PC-3 (cell line): ENCODE measurements around the gene NPAS2. TPM values are rescaled to one million over a fixed set of nuclear protein-coding genes. Genes with fewer than 3 reads are reported as not detected.

Source experiments
- ATAC-seq: fragments of 200-7000 bp; cut with Tn5 transposase; 2 replicates; pipeline ENCODE4 v1.9.1; 2020; ENCODE audit warnings: mild to moderate bottlenecking, moderate library complexity
- BruUV-seq: library from RNA; stranded (reverse); fragments of 400-500 nt; replicated peaks from 2 replicates; lab custom pipeline; 2021; lab: Mats Ljungman, UMichigan
- CTCF ChIA-PET: fragments of 300-600 bp; sonication (Branson Sonifier 250); formaldehyde crosslinking; loops from one replicate; lab custom pipeline; 2022; ENCODE audit warnings: antibody characterized with exemption; lab: Charles Lee
- POLR2A ChIA-PET: fragments of 300-600 bp; sonication (Branson Sonifier 250); formaldehyde crosslinking; loops from one replicate; lab custom pipeline; 2022; ENCODE audit warnings: antibody characterized with exemption; ENCODE audit not compliant: unreplicated experiment; lab: Charles Lee
- DNase-seq: peaks from one replicate; pipeline ENCODE4 v3.0.0-alpha.2; 2015
- H2AFZ ChIP-seq: fragments of 300-600 bp; sonication (generic); 2 replicates; pipeline ENCODE4 v1.6.0; 2016; ENCODE audit warnings: antibody characterized with exemption, low read length
- H3F3A ChIP-seq: fragments of 300-600 bp; sonication (generic); one replicate; pipeline ENCODE4 v1.6.0; 2017; ENCODE audit warnings: antibody characterized with exemption, low read length, control low read depth, mild to moderate bottlenecking; ENCODE audit not compliant: unreplicated experiment
- H3K27ac ChIP-seq: fragments of 300-600 bp; sonication (generic); 2 replicates; pipeline ENCODE4 v1.5.1; 2016; ENCODE audit warnings: mild to moderate bottlenecking, low read length
- H3K27me3 ChIP-seq: fragments of 300-600 bp; sonication (generic); 2 replicates; pipeline ENCODE4 v1.6.1; 2016; ENCODE audit warnings: low read length, mixed read lengths
- H3K36me3 ChIP-seq: fragments of 300-600 bp; sonication (generic); 2 replicates; pipeline ENCODE4 v1.6.1; 2016; ENCODE audit warnings: low read depth, mixed run types, low read length, mixed read lengths
- H3K4me1 ChIP-seq: fragments of 300-600 bp; sonication (generic); 2 replicates; pipeline ENCODE4 v1.5.1; 2016; ENCODE audit warnings: low read length; ENCODE audit not compliant: insufficient read depth
- H3K4me2 ChIP-seq: fragments of 300-600 bp; sonication (generic); 2 replicates; pipeline ENCODE4 v1.6.0; 2016; ENCODE audit warnings: low read length
- H3K4me3 ChIP-seq: fragments of 300-600 bp; sonication (generic); 2 replicates; pipeline ENCODE4 v1.5.1; 2016; ENCODE audit warnings: mild to moderate bottlenecking, low read length, mixed read lengths
- H3K79me2 ChIP-seq: fragments of 300-600 bp; sonication (generic); 2 replicates; pipeline ENCODE4 v1.6.1; 2017; ENCODE audit warnings: low read length, mixed read lengths
- H3K9ac ChIP-seq: fragments of 300-600 bp; sonication (generic); 2 replicates; pipeline ENCODE4 v1.6.0; 2016; ENCODE audit warnings: mild to moderate bottlenecking, low read length
- H3K9me2 ChIP-seq: fragments of 300-600 bp; sonication (generic); replicated peaks from 2 replicates; pipeline ENCODE4 v1.6.1; 2016; ENCODE audit warnings: mixed run types, low read length, mixed read lengths
- H3K9me3 ChIP-seq: fragments of 300-600 bp; sonication (generic); 2 replicates; pipeline ENCODE4 v1.6.1; 2016; ENCODE audit warnings: low read length, mixed read lengths
- H4K20me1 ChIP-seq: fragments of 300-600 bp; sonication (generic); 2 replicates; pipeline ENCODE4 v1.6.1; 2016; ENCODE audit warnings: low read length, mixed read lengths
- CTCF ChIP-seq: fragments of 300-600 bp; sonication (generic); conservative IDR thresholded peaks from 2 replicates; pipeline ENCODE4 v1.5.1; 2017; ENCODE audit warnings: antibody characterized with exemption, low read depth, mild to moderate bottlenecking, low read length
- EZH2 ChIP-seq: fragments of 300-600 bp; sonication (generic); IDR thresholded peaks from one replicate; pipeline ENCODE4 v1.6.1; 2017; ENCODE audit warnings: antibody characterized with exemption, mild to moderate bottlenecking, low read length; ENCODE audit not compliant: unreplicated experiment
- EZH2phosphoT487 ChIP-seq: fragments of 300-600 bp; sonication (generic); IDR thresholded peaks from 2 replicates; pipeline ENCODE4 v1.6.1; 2018; ENCODE audit warnings: mild to moderate bottlenecking, antibody characterized with exemption, low read length, borderline replicate concordance
- intact Hi-C: fragments of 100-400 bp; cut with micrococcal nuclease; formaldehyde crosslinking; loops from 2 replicates; pipeline ENCODE4 v1.9.0; 2023
- total RNA-seq: library from RNA; depleted of rRNA; stranded (reverse); fragments of >200 nt; gene quantifications from 2 replicates; pipeline ENCODE4 v1.2.3, GENCODE V29; 2014

The NPAS2 gene
- total RNA-seq, 1 experiment from 2014 or later = 55.4 TPM

DNA sequence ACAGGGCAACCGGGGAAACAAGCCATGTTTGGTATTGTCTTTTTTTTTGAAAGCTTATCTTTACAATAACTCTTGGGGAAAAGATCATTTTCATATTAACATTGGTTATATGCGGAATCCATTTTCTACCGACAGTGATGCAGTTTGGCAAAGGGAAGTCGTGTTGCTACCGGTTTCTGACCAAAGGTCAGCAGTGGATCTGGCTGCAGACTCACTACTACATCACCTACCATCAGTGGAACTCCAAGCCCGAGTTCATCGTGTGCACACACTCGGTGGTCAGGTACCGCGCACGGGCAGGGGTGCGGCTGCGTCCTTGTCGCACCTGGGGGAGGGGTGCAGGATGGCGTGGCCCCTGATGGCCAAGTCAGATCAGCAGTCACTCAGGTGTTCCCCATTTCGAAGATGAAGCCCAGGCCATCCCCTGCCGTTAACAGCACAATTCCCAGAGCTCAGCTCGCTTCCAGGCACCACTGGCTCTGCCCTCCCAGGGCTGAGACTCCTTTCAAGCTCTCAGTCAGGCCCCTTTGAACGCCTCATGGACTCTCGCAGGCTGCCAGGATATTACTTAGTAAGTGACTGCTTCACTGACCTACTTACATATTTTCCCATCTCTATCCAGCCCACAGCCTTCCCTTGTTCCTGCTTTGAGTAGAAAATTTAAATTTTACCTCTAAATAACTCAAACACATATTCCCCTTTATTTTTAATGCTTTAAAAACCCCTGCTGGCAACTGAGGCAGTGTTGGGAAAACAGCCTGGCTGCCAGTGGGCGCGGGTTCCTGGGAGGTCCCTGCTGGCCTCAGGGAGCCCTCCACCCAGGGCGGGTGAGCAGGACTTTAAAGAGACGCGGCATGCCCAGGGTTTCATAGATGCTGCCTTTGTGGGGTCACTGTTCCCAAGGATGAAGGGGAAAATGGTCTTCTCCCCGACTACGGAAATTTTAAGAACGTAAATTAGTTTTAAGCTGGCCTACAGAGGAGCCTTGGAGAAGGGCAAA, 148.5 kb downstream of the NPAS2 start:
- Histone ChIP-seq H3K9me3 (no peaks in the 10 kb centered on the region), H3K9me2 (no peaks in the 10 kb centered on the region), H3F3A (no peaks in the 10 kb centered on the region), H3K9ac (no peak overlapping the region), H2AFZ (no peak overlapping the region), H3K4me1 (no peaks in the 10 kb centered on the region), H4K20me1 (no peaks in the 10 kb centered on the region), H3K36me3 (peaks cover 51% of the 10 kb centered on the region), H3K27me3 (no peaks in the 10 kb centered on the region), H3K4me2 (no peak overlapping the region), H3K4me3 (no peak overlapping the region), H3K79me2 (no peaks in the 10 kb centered on the region), H3K27ac (no peak overlapping the region)
- ChIA-PET POLR2A (no interaction called here), CTCF (no interaction called here)
- no peak for ATAC-seq
- DNase-seq = no peak
- no peak for TF ChIP-seq EZH2phosphoT487
- intact Hi-C loops = no loop called here
- no TSS peak for BruUV-seq

GRCh38 chr2:100969998-100970397, 150.1 kb downstream of the NPAS2 start:
- Histone ChIP-seq H3K4me1 (no peaks in the 10 kb centered on the region), H3K27me3 (no peaks in the 10 kb centered on the region), H3K9me2 (no peaks in the 10 kb centered on the region), H4K20me1 (no peaks in the 10 kb centered on the region), H3K27ac (no peak overlapping the region), H3K4me2 (no peak overlapping the region), H3F3A (no peaks in the 10 kb centered on the region), H3K4me3 (no peak overlapping the region), H3K79me2 (no peaks in the 10 kb centered on the region), H3K9ac (no peak overlapping the region), H3K36me3 (peaks cover 52% of the 10 kb centered on the region), H2AFZ (no peak overlapping the region), H3K9me3 (no peaks in the 10 kb centered on the region)
- POLR2A ChIA-PET = no interaction called here
- intact Hi-C loops = no loop called here
- BruUV-seq = no TSS peak
- TF ChIP-seq CTCF (no peak), EZH2phosphoT487 (no peak), EZH2 (no peak)
- CTCF ChIA-PET = no interaction called here
- ATAC-seq = no peak
- no peak for DNase-seq

- TF ChIP-seq EZH2 = no peak
- no peak for TF ChIP-seq CTCF
- TF ChIP-seq EZH2phosphoT487 = no peak
- Histone ChIP-seq H3F3A (no peaks in the 10 kb centered on the region), H2AFZ (no peak overlapping the region), H3K9me3 (no peaks in the 10 kb centered on the region), H3K27me3 (no peaks in the 10 kb centered on the region), H3K9me2 (no peaks in the 10 kb centered on the region), H3K79me2 (no peaks in the 10 kb centered on the region), H3K9ac (no peak overlapping the region), H3K27ac (no peak overlapping the region), H3K36me3 (peaks cover 56% of the 10 kb centered on the region), H4K20me1 (no peaks in the 10 kb centered on the region), H3K4me2 (no peak overlapping the region), H3K4me3 (no peak overlapping the region), H3K4me1 (no peaks in the 10 kb centered on the region)
- ChIA-PET POLR2A (no interaction called here), CTCF (no interaction called here)
- intact Hi-C loops = no loop called here
- no peak for ATAC-seq
- DNase-seq = no peak
- BruUV-seq = no TSS peak
Measured at GRCh38 chr2:100971221-100971620, 151.3 kb downstream of the NPAS2 start.
